Measurements from ENCODE around the gene CENPN.

The CENPN gene, protein sequence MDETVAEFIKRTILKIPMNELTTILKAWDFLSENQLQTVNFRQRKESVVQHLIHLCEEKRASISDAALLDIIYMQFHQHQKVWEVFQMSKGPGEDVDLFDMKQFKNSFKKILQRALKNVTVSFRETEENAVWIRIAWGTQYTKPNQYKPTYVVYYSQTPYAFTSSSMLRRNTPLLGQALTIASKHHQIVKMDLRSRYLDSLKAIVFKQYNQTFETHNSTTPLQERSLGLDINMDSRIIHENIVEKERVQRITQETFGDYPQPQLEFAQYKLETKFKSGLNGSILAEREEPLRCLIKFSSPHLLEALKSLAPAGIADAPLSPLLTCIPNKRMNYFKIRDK

DNA sequence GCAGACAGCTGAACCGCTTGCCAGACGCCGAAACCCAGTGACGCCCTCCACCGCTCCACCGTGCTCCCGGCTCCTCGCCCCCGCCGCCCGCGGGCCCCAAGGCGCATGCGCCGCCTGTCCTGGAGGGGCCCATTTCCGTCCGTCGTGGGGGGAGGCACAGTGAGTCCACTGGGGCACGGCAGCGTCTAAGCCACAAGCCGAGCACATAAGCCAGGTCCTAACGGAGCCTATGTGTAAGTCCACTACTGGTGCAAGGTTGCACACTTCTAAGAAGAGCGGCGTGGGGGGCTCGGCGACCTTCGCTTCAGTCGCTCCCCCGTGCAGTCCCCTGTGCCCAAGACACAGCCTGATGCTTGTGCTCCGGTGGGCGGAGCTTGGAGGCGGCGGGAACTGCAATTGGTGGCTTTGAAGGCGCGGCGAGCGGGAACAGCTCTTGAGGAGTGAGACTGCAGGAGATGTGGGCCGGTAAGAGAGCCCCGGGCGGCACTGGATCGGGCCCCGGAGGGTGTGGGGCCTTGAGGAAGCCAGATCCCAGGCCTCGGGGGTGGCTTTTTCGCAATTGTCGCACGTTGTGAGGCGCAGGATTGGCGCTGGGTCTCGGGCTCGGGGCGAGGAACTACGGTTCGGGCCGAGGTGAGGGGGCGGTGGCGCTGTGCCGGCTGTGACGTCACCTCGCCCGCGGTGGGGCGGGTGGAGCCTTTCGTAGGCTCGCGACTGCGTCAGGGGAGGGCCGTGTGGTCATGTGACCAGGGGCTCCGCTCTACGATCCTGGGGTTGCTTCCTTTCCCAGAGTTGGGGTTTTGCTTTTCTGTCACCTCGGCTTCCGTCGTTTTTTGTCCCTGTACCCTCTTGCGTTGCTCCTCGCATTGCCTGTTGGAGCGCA is at the start of gene CENPN, which contains the start of gene CMC2:
TSS of gene CENPN (plus strand) at position 402 of the 883 bp plus-strand sequence. CDS start 4,726 bp downstream, outside the sequence.
TSS of gene CMC2 (minus strand) at position 73 of the 883 bp plus-strand sequence. CDS start 9,491 bp downstream, outside the sequence.
- TF ChIP-seq, protein P1, sequence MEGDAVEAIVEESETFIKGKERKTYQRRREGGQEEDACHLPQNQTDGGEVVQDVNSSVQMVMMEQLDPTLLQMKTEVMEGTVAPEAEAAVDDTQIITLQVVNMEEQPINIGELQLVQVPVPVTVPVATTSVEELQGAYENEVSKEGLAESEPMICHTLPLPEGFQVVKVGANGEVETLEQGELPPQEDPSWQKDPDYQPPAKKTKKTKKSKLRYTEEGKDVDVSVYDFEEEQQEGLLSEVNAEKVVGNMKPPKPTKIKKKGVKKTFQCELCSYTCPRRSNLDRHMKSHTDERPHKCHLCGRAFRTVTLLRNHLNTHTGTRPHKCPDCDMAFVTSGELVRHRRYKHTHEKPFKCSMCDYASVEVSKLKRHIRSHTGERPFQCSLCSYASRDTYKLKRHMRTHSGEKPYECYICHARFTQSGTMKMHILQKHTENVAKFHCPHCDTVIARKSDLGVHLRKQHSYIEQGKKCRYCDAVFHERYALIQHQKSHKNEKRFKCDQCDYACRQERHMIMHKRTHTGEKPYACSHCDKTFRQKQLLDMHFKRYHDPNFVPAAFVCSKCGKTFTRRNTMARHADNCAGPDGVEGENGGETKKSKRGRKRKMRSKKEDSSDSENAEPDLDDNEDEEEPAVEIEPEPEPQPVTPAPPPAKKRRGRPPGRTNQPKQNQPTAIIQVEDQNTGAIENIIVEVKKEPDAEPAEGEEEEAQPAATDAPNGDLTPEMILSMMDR (IDR thresholded peaks at IDR 0.05; ENCODE audit: low read depth, low read length) = no peak
- peak; percentile 92 for DNase-seq
- Histone ChIP-seq H3K36me3 (no peaks in the 10 kb centered on the region), H3K27me3 (ENCODE audit: insufficient read depth, low read depth, severe bottlenecking) (no peaks in the 10 kb centered on the region), H3K27ac (peak within 1 kb of the TSS; percentile 100), H3K4me3 (ENCODE audit: low read depth, low read length) (peak within 1 kb of the TSS; percentile 83), H3K9me3 (ENCODE audit: severe bottlenecking) (no peaks in the 10 kb centered on the region)

DNA sequence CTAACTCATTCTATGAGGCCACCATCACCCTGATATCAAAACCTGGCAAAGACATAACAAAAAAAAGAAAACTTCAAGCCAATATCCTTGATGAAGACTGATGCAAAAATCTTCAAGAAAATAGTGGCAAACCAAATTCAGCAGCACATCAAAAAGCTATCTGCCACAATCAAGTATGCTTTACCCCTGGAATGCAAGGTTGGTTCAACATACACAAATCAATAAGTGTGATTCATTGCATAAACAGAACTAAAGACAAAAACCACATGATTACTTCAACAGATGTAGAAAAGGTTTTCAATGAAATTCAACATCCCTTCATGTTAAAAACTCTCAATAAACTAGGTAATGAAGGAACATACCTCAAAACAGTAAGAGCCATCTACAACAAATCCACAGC is 48.7 kb upstream of the CENPN start:
- no peak overlapping the region for H3K27ac ChIP-seq
- H3K36me3 ChIP-seq = no peaks in the 10 kb centered on the region
- no peaks in the 10 kb centered on the region for H3K9me3 ChIP-seq (ENCODE audit: severe bottlenecking)
- no peak for DNase-seq
- TF ChIP-seq, protein P1 (IDR thresholded peaks at IDR 0.05; ENCODE audit: low read depth, low read length) = no peak
- H3K27me3 ChIP-seq (ENCODE audit: insufficient read depth, low read depth, severe bottlenecking) = no peaks in the 10 kb centered on the region
- H3K4me3 ChIP-seq (ENCODE audit: low read depth, low read length) = no peak overlapping the region

DNA sequence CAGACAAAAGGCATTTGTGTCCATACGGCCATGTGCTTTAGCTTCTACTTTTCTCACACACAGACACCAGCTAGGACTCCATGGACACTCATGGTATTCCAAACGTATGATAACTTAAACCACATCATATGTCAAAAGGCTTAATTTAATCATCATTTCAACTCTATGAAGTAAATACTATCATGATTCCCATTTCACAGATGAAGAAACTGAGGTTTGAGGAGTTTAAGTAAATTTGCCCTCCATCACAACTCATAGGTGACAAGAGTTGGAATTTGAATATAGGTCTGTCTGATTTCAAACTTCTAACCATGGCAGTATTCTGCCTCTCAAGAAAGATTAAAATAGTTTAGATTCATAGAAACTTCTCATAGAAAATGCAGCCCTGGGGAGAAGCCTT is 44.1 kb upstream of the CENPN start:
- Histone ChIP-seq H3K4me3 (ENCODE audit: low read depth, low read length) (no peak overlapping the region), H3K27ac (no peak overlapping the region), H3K36me3 (no peaks in the 10 kb centered on the region), H3K27me3 (ENCODE audit: insufficient read depth, low read depth, severe bottlenecking) (no peaks in the 10 kb centered on the region), H3K9me3 (ENCODE audit: severe bottlenecking) (no peaks in the 10 kb centered on the region)
- TF ChIP-seq, protein P1 (IDR thresholded peaks at IDR 0.05; ENCODE audit: low read depth, low read length) = no peak
- DNase-seq = no peak

DNA sequence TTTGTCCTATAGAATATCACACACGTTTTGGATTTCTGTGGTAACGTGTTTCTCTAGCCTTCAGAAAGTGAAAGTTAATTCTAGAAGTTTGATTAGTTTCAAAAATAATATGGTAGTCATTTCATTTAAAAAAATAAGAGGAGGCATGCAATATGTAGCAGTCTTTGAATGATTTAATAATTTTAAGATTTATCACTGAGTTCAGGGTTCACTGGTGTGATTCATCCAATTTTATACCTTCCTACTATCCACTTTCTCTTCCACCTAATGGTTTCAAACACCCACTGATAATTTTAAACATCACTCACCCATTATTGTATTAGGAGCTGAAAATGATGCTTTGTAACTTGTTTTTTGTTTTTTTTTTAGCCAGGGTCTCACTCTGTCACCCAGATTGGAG is 42.7 kb upstream of the CENPN start:
- TF ChIP-seq, protein P1 (IDR thresholded peaks at IDR 0.05; ENCODE audit: low read depth, low read length) = no peak
- Histone ChIP-seq H3K36me3 (no peaks in the 10 kb centered on the region), H3K27ac (no peak overlapping the region), H3K9me3 (ENCODE audit: severe bottlenecking) (no peaks in the 10 kb centered on the region), H3K27me3 (ENCODE audit: insufficient read depth, low read depth, severe bottlenecking) (no peaks in the 10 kb centered on the region), H3K4me3 (ENCODE audit: low read depth, low read length) (no peak overlapping the region)
- DNase-seq = no peak

DNA sequence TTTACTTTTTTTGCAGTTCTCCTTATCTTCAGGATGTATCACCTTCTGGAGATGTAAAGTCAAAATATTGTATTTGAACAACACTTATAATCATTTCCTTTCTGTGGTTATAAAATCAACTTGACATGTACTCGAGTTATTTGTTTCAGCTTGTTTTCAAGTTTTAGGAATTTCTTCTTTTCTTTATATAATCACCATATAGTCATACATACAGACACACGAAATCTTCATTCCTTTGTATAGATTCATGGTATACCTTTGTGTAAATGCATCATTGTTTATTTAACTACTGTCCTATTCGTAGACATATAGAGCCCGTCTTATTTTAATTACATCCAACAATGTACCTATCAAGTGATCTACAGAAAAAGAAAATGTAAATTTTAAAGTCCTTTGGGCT is 40.4 kb upstream of the CENPN start:
- no peak overlapping the region for H3K27ac ChIP-seq
- no peak for DNase-seq
- H3K4me3 ChIP-seq (ENCODE audit: low read depth, low read length) = no peak overlapping the region
- H3K27me3 ChIP-seq (ENCODE audit: insufficient read depth, low read depth, severe bottlenecking) = no peaks in the 10 kb centered on the region
- TF ChIP-seq, protein P1 (IDR thresholded peaks at IDR 0.05; ENCODE audit: low read depth, low read length) = no peak
- no peaks in the 10 kb centered on the region for H3K9me3 ChIP-seq (ENCODE audit: severe bottlenecking)
- H3K36me3 ChIP-seq = no peaks in the 10 kb centered on the region
